CD14-positive monocyte (primary cell): ENCODE results near the gene SLC10A7. TPM values are rescaled to one million over a fixed set of nuclear protein-coding genes. Genes with fewer than 3 reads are reported as not detected.

Experiments
- DNase-seq, 3 donors: peaks; one replicate each; pipeline ENCODE4 v3.0.0-alpha.2; 2011 to 2022
- H2AFZ ChIP-seq: 2 replicates; pipeline ENCODE4 v1.6.0; 2012; ENCODE audit warnings: mild to moderate bottlenecking, low read depth, low read length, inconsistent platforms; ENCODE audit not compliant: insufficient read depth, poor library complexity, severe bottlenecking
- H3K27ac ChIP-seq, 2 donors: 1 replicate in 1 of 2; 2 replicates in 1 of 2; pipeline ENCODE4 v1.5.1; 2012 to 2013; ENCODE audit warnings: low read length in 2 of 2, control low read depth in 1 of 2, inconsistent platforms in 1 of 2, low read depth in 1 of 2, mild to moderate bottlenecking in 1 of 2
- H3K27me3 ChIP-seq, 2 donors: one replicate each; pipeline versions ENCODE4 v1.6.0 to v1.6.1; 2011 to 2013; ENCODE audit warnings: low read length in 2 of 2; ENCODE audit not compliant: control insufficient read depth in 2 of 2, insufficient read depth in 2 of 2
- H3K36me3 ChIP-seq, 2 donors: replicated peaks in 1 of 2; 1 replicate in 1 of 2; 2 replicates in 1 of 2; pipeline versions ENCODE4 v1.5.1 to v1.6.1; 2012 to 2013; ENCODE audit warnings: low read length in 2 of 2, control low read depth in 1 of 2, inconsistent platforms in 1 of 2, mild to moderate bottlenecking in 1 of 2; ENCODE audit not compliant: insufficient read depth in 2 of 2, control insufficient read depth in 1 of 2
- H3K4me1 ChIP-seq, 2 donors: 1 replicate in 1 of 2; 2 replicates in 1 of 2; pipeline versions ENCODE4 v1.5.1 to v1.6.1; 2012 to 2013; ENCODE audit warnings: low read length in 2 of 2, control low read depth in 1 of 2, inconsistent platforms in 1 of 2, mild to moderate bottlenecking in 1 of 2, moderate library complexity in 1 of 2; ENCODE audit not compliant: insufficient read depth in 2 of 2, control insufficient read depth in 1 of 2
- H3K4me2 ChIP-seq: replicated peaks from 2 replicates; pipeline ENCODE3; 2012; ENCODE audit warnings: low read length, moderate library complexity, mild to moderate bottlenecking; ENCODE audit not compliant: poor library complexity, severe bottlenecking; ENCODE audit errors: extremely low read depth
- H3K4me3 ChIP-seq, 3 experiments: fragments of 200-600 bp in 1 of 3; sonication (generic) in 1 of 3; replicated peaks in 1 of 3; 1 replicate in 2 of 3; 2 replicates in 1 of 3; pipeline ENCODE4 v1.5.1; 2011 to 2013; ENCODE audit warnings: low read length in 3 of 3, mild to moderate bottlenecking in 3 of 3, control low read depth in 2 of 3, low read depth in 2 of 3, inconsistent platforms in 1 of 3, moderate library complexity in 1 of 3
- H3K79me2 ChIP-seq: 2 replicates; pipeline ENCODE4 v1.6.0; 2012; ENCODE audit warnings: mild to moderate bottlenecking, control low read depth, inconsistent platforms, low read length, moderate library complexity; ENCODE audit not compliant: insufficient read depth
- H3K9ac ChIP-seq: 2 replicates; pipeline ENCODE4 v1.6.0; 2017; ENCODE audit warnings: low read length, mild to moderate bottlenecking; ENCODE audit not compliant: insufficient read depth, poor library complexity, severe bottlenecking
- H3K9me3 ChIP-seq, 2 donors: replicated peaks in 1 of 2; 1 replicate in 1 of 2; 2 replicates in 1 of 2; pipeline versions ENCODE4 v1.5.1 to v1.6.1; 2012 to 2013; ENCODE audit warnings: low read length in 2 of 2, control low read depth in 1 of 2; ENCODE audit not compliant: control insufficient read depth in 1 of 2, insufficient read depth in 1 of 2
- H4K20me1 ChIP-seq: 2 replicates; pipeline ENCODE4 v1.6.0; 2012; ENCODE audit warnings: mild to moderate bottlenecking, low read length, control low read depth, moderate library complexity; ENCODE audit not compliant: insufficient read depth
- H3K27ac Mint-ChIP-seq, 7 donors: one replicate each; pipeline ENCODE4 v1.8.0; 2020; ENCODE audit warnings: mild to moderate bottlenecking in 7 of 7, mixed read lengths in 7 of 7, moderate library complexity in 6 of 7, inconsistent platforms in 2 of 7
- H3K27me3 Mint-ChIP-seq, 3 donors: one replicate each; pipeline ENCODE4 v1.8.0; 2021 to 2022; ENCODE audit warnings: low read depth in 3 of 3, mild to moderate bottlenecking in 3 of 3, mixed read lengths in 3 of 3, moderate library complexity in 3 of 3, inconsistent platforms in 1 of 3
- H3K36me3 Mint-ChIP-seq, 2 donors: one replicate each; pipeline ENCODE4 v1.8.0; 2020; ENCODE audit warnings: mixed read lengths in 2 of 2, inconsistent platforms in 1 of 2, mild to moderate bottlenecking in 1 of 2
- H3K4me1 Mint-ChIP-seq: one replicate; pipeline ENCODE4 v1.8.0; 2020; ENCODE audit warnings: mild to moderate bottlenecking, mixed read lengths
- H3K4me3 Mint-ChIP-seq, 2 donors: one replicate each; pipeline ENCODE4 v1.8.0; 2020; ENCODE audit warnings: mild to moderate bottlenecking in 2 of 2, mixed read lengths in 2 of 2, moderate library complexity in 1 of 2
- H3K9me3 Mint-ChIP-seq, 7 donors: one replicate each; pipeline ENCODE4 v1.8.0; 2020 to 2022; ENCODE audit warnings: mixed read lengths in 7 of 7, mild to moderate bottlenecking in 6 of 7, moderate library complexity in 6 of 7, inconsistent platforms in 2 of 7
- WGBS: methylation state at CpG from one replicate; pipeline ENCODE4 v1.1.5; 2013; ENCODE audit warnings: missing lambda C conversion rate; ENCODE audit not compliant: insufficient coverage; 5-methylcytosine and 5-hydroxymethylcytosine counted together
- intact Hi-C, 2 donors: fragments of 100-400 bp; cut with micrococcal nuclease; formaldehyde crosslinking; loops; one replicate each; pipeline versions ENCODE4 v1.15.0 to v1.15.1; 2023
- polyA plus RNA-seq, 3 donors: library from polyadenylated mRNA; depleted of rRNA in 1 of 3; unstranded in 2 of 3; stranded (reverse) in 1 of 3; fragments of 300-500 nt in 2 of 3; fragments of >200 nt in 1 of 3; fragmentation: Illumina TruSeq in 2 of 3; gene quantifications; 1 replicate in 2 of 3; 2 replicates in 1 of 3; pipeline ENCODE4 v1.2.3, GENCODE V29; 2012 to 2021
- TF ChIP-seq, protein P1 (sequence below): fragments of 200-600 bp; IDR thresholded peaks from one replicate; pipeline ENCODE4 v1.8.0; 2022; ENCODE audit warnings: antibody characterized with exemption, mild to moderate bottlenecking

The SLC10A7 gene
- polyA plus RNA-seq, 3 donors = 6.6 to 8.3 (median 6.8) TPM

DNA sequence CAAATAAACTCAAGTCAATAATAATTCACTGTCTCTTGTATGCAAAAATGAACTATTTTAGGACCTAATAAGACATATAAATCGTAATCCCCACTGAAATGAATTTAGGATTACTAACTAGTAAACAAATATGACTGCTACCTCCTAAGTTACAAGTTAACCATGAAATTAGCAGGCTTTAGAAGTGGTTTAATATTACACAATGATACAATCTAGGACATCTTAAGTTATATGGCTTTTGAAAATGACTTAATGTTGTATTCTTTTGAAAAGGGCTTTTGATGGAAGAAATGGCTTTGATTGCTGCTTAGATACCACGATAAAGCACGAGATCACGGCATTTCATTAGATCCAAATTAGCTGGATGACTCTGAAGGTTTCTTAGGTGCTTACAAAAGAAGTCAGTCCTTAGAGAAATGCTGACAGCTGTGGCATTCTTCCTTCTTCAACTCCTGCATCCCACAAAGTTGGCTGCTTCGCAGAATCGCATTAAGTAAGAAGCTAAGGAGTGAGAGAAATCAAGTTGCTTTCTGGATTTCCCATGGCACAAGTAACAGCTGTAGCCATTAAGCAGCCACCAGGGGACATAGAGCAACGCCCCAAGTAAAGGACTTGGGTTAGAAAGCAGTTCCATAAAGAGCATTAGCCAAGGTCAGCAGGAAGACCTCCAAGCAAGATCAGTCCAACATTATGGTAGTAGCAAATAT lies 6.9 kb downstream of the SLC10A7 start:
- no peak overlapping the region for H3K27ac Mint-ChIP-seq
- WGBS = 100% methylated on average over 5 of the region's 7 CpGs
- no peak for DNase-seq

DNA sequence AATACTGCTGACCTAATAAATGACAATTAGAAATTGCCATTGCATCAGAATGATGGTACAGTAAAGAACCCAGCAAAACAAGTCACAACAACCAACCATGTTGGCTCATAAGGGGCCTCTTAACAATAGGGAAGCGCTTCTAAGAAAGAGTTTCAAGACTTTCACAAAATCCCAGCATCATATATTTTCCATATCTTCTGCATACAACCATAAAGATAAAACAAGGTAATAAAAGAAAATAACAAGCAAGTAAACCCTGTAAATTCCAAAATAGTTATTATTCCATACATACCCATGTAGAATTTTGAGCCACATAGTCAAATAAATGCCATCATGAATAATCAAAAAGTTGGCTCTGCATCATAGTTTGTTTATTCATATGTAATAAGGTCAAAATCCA lies 8.2 kb downstream of the SLC10A7 start:
- TF ChIP-seq, protein P1, sequence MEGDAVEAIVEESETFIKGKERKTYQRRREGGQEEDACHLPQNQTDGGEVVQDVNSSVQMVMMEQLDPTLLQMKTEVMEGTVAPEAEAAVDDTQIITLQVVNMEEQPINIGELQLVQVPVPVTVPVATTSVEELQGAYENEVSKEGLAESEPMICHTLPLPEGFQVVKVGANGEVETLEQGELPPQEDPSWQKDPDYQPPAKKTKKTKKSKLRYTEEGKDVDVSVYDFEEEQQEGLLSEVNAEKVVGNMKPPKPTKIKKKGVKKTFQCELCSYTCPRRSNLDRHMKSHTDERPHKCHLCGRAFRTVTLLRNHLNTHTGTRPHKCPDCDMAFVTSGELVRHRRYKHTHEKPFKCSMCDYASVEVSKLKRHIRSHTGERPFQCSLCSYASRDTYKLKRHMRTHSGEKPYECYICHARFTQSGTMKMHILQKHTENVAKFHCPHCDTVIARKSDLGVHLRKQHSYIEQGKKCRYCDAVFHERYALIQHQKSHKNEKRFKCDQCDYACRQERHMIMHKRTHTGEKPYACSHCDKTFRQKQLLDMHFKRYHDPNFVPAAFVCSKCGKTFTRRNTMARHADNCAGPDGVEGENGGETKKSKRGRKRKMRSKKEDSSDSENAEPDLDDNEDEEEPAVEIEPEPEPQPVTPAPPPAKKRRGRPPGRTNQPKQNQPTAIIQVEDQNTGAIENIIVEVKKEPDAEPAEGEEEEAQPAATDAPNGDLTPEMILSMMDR = no peak
- H3K27me3 ChIP-seq = no peaks in the 10 kb centered on the region
- WGBS = no CpG with 5 or more reads among the region's 1 CpG
- no peak for DNase-seq
- peaks cover 6 to 9% of the 10 kb centered on the region in 2 donors for H3K4me1 ChIP-seq
- H3K9ac ChIP-seq = no peak overlapping the region
- H3K4me1 Mint-ChIP-seq = peaks cover 9% of the 10 kb centered on the region
- H3K9me3 ChIP-seq = no peaks in the 10 kb centered on the region
- H3K36me3 Mint-ChIP-seq = peaks cover 26 to 30% of the 10 kb centered on the region in 2 donors
- intact Hi-C loops = no loop called here
- H3K36me3 ChIP-seq = peaks cover 9 to 29% of the 10 kb centered on the region in 2 donors
- H3K4me2 ChIP-seq = no peak overlapping the region
- peaks cover 4% of the 10 kb centered on the region for H3K79me2 ChIP-seq
- no peak overlapping the region for H3K27ac Mint-ChIP-seq
- no peaks in the 10 kb centered on the region for H3K9me3 Mint-ChIP-seq
- H3K4me3 Mint-ChIP-seq = no peak overlapping the region
- no peak overlapping the region for H3K27ac ChIP-seq
- H3K4me3 ChIP-seq = no peak overlapping the region
- no peaks in the 10 kb centered on the region for H3K27me3 Mint-ChIP-seq
- H4K20me1 ChIP-seq = no peaks in the 10 kb centered on the region
- no peak overlapping the region for H2AFZ ChIP-seq

More for the DNA sequence above, 6.9 kb downstream of the SLC10A7 start:
- Histone ChIP-seq H3K27ac (no peak overlapping the region), H3K4me3 (no peak overlapping the region), H3K9me3 (no peaks in the 10 kb centered on the region), H3K36me3 (peaks cover 7 to 19% of the 10 kb centered on the region in 2 donors), H4K20me1 (no peaks in the 10 kb centered on the region), H3K4me1 (peaks cover 6 to 13% of the 10 kb centered on the region in 2 donors), H3K4me2 (no peak overlapping the region), H2AFZ (no peak overlapping the region), H3K27me3 (no peaks in the 10 kb centered on the region), H3K9ac (no peak overlapping the region), H3K79me2 (peaks cover 13% of the 10 kb centered on the region)
- H3K4me3 Mint-ChIP-seq = no peak overlapping the region
- intact Hi-C loops = no loop called here
- H3K9me3 Mint-ChIP-seq = no peaks in the 10 kb centered on the region
- TF ChIP-seq, protein P1 = no peak
- H3K36me3 Mint-ChIP-seq = peaks cover 18 to 19% of the 10 kb centered on the region in 2 donors
- peaks cover 12% of the 10 kb centered on the region for H3K4me1 Mint-ChIP-seq
- no peaks in the 10 kb centered on the region for H3K27me3 Mint-ChIP-seq
